CD14-positive monocyte (primary cell): Measurements from ENCODE around the gene DOCK1. TPM values are rescaled to one million over a fixed set of nuclear protein-coding genes. Genes with fewer than 3 reads are reported as not detected.

ENCODE experiments used
- DNase-seq, 3 donors: peaks; one replicate each; pipeline ENCODE4 v3.0.0-alpha.2; 2011 to 2022
- H2AFZ ChIP-seq: 2 replicates; pipeline ENCODE4 v1.6.0; 2012; ENCODE audit warnings: mild to moderate bottlenecking, low read depth, low read length, inconsistent platforms; ENCODE audit not compliant: insufficient read depth, poor library complexity, severe bottlenecking
- H3K27ac ChIP-seq, 2 donors: 1 replicate in 1 of 2; 2 replicates in 1 of 2; pipeline ENCODE4 v1.5.1; 2012 to 2013; ENCODE audit warnings: low read length in 2 of 2, control low read depth in 1 of 2, inconsistent platforms in 1 of 2, low read depth in 1 of 2, mild to moderate bottlenecking in 1 of 2
- H3K27me3 ChIP-seq, 2 donors: one replicate each; pipeline versions ENCODE4 v1.6.0 to v1.6.1; 2011 to 2013; ENCODE audit warnings: low read length in 2 of 2; ENCODE audit not compliant: control insufficient read depth in 2 of 2, insufficient read depth in 2 of 2
- H3K36me3 ChIP-seq, 2 donors: replicated peaks in 1 of 2; 1 replicate in 1 of 2; 2 replicates in 1 of 2; pipeline versions ENCODE4 v1.5.1 to v1.6.1; 2012 to 2013; ENCODE audit warnings: low read length in 2 of 2, control low read depth in 1 of 2, inconsistent platforms in 1 of 2, mild to moderate bottlenecking in 1 of 2; ENCODE audit not compliant: insufficient read depth in 2 of 2, control insufficient read depth in 1 of 2
- H3K4me1 ChIP-seq, 2 donors: 1 replicate in 1 of 2; 2 replicates in 1 of 2; pipeline versions ENCODE4 v1.5.1 to v1.6.1; 2012 to 2013; ENCODE audit warnings: low read length in 2 of 2, control low read depth in 1 of 2, inconsistent platforms in 1 of 2, mild to moderate bottlenecking in 1 of 2, moderate library complexity in 1 of 2; ENCODE audit not compliant: insufficient read depth in 2 of 2, control insufficient read depth in 1 of 2
- H3K4me2 ChIP-seq: replicated peaks from 2 replicates; pipeline ENCODE3; 2012; ENCODE audit warnings: low read length, moderate library complexity, mild to moderate bottlenecking; ENCODE audit not compliant: poor library complexity, severe bottlenecking; ENCODE audit errors: extremely low read depth
- H3K4me3 ChIP-seq, 3 experiments: fragments of 200-600 bp in 1 of 3; sonication (generic) in 1 of 3; replicated peaks in 1 of 3; 1 replicate in 2 of 3; 2 replicates in 1 of 3; pipeline ENCODE4 v1.5.1; 2011 to 2013; ENCODE audit warnings: low read length in 3 of 3, mild to moderate bottlenecking in 3 of 3, control low read depth in 2 of 3, low read depth in 2 of 3, inconsistent platforms in 1 of 3, moderate library complexity in 1 of 3
- H3K79me2 ChIP-seq: 2 replicates; pipeline ENCODE4 v1.6.0; 2012; ENCODE audit warnings: mild to moderate bottlenecking, control low read depth, inconsistent platforms, low read length, moderate library complexity; ENCODE audit not compliant: insufficient read depth
- H3K9ac ChIP-seq: 2 replicates; pipeline ENCODE4 v1.6.0; 2017; ENCODE audit warnings: low read length, mild to moderate bottlenecking; ENCODE audit not compliant: insufficient read depth, poor library complexity, severe bottlenecking
- H3K9me3 ChIP-seq, 2 donors: replicated peaks in 1 of 2; 1 replicate in 1 of 2; 2 replicates in 1 of 2; pipeline versions ENCODE4 v1.5.1 to v1.6.1; 2012 to 2013; ENCODE audit warnings: low read length in 2 of 2, control low read depth in 1 of 2; ENCODE audit not compliant: control insufficient read depth in 1 of 2, insufficient read depth in 1 of 2
- H4K20me1 ChIP-seq: 2 replicates; pipeline ENCODE4 v1.6.0; 2012; ENCODE audit warnings: mild to moderate bottlenecking, low read length, control low read depth, moderate library complexity; ENCODE audit not compliant: insufficient read depth
- H3K27ac Mint-ChIP-seq, 7 donors: one replicate each; pipeline ENCODE4 v1.8.0; 2020; ENCODE audit warnings: mild to moderate bottlenecking in 7 of 7, mixed read lengths in 7 of 7, moderate library complexity in 6 of 7, inconsistent platforms in 2 of 7
- H3K27me3 Mint-ChIP-seq, 3 donors: one replicate each; pipeline ENCODE4 v1.8.0; 2021 to 2022; ENCODE audit warnings: low read depth in 3 of 3, mild to moderate bottlenecking in 3 of 3, mixed read lengths in 3 of 3, moderate library complexity in 3 of 3, inconsistent platforms in 1 of 3
- H3K36me3 Mint-ChIP-seq, 2 donors: one replicate each; pipeline ENCODE4 v1.8.0; 2020; ENCODE audit warnings: mixed read lengths in 2 of 2, inconsistent platforms in 1 of 2, mild to moderate bottlenecking in 1 of 2
- H3K4me1 Mint-ChIP-seq: one replicate; pipeline ENCODE4 v1.8.0; 2020; ENCODE audit warnings: mild to moderate bottlenecking, mixed read lengths
- H3K4me3 Mint-ChIP-seq, 2 donors: one replicate each; pipeline ENCODE4 v1.8.0; 2020; ENCODE audit warnings: mild to moderate bottlenecking in 2 of 2, mixed read lengths in 2 of 2, moderate library complexity in 1 of 2
- H3K9me3 Mint-ChIP-seq, 7 donors: one replicate each; pipeline ENCODE4 v1.8.0; 2020 to 2022; ENCODE audit warnings: mixed read lengths in 7 of 7, mild to moderate bottlenecking in 6 of 7, moderate library complexity in 6 of 7, inconsistent platforms in 2 of 7
- CTCF ChIP-seq: fragments of 200-600 bp; IDR thresholded peaks from one replicate; pipeline ENCODE4 v1.8.0; 2022; ENCODE audit warnings: antibody characterized with exemption, mild to moderate bottlenecking
- WGBS: methylation state at CpG from one replicate; pipeline ENCODE4 v1.1.5; 2013; ENCODE audit warnings: missing lambda C conversion rate; ENCODE audit not compliant: insufficient coverage; 5-methylcytosine and 5-hydroxymethylcytosine counted together
- intact Hi-C, 2 donors: fragments of 100-400 bp; cut with micrococcal nuclease; formaldehyde crosslinking; loops; one replicate each; pipeline versions ENCODE4 v1.15.0 to v1.15.1; 2023
- polyA plus RNA-seq, 3 donors: library from polyadenylated mRNA; depleted of rRNA in 1 of 3; unstranded in 2 of 3; stranded (reverse) in 1 of 3; fragments of 300-500 nt in 2 of 3; fragments of >200 nt in 1 of 3; fragmentation: Illumina TruSeq in 2 of 3; gene quantifications; 1 replicate in 2 of 3; 2 replicates in 1 of 3; pipeline ENCODE4 v1.2.3, GENCODE V29; 2012 to 2021

DOCK1 gene
- polyA plus RNA-seq, 3 donors: 0.31 to 0.35 TPM; not detected in 1

GRCh38 chr10:126921974-126922525 is 16.8 kb downstream of the DOCK1 start:
- H3K9me3 Mint-ChIP-seq: peaks cover 0 to 4% (median 2%) of the 10 kb centered on the region in 7 donors
- no peak overlapping the region for H2AFZ ChIP-seq
- no peaks in the 10 kb centered on the region for H3K36me3 Mint-ChIP-seq
- no peaks in the 10 kb centered on the region for H4K20me1 ChIP-seq
- H3K4me3 Mint-ChIP-seq: no peak overlapping the region
- no peaks in the 10 kb centered on the region for H3K36me3 ChIP-seq
- no peak overlapping the region for H3K9ac ChIP-seq
- no peaks in the 10 kb centered on the region for H3K79me2 ChIP-seq
- no peak overlapping the region for H3K4me2 ChIP-seq
- H3K4me3 ChIP-seq: no peak overlapping the region
- H3K9me3 ChIP-seq: no peaks in the 10 kb centered on the region
- 70% methylated on average over 2 of the region's 4 CpGs for WGBS
- H3K27me3 Mint-ChIP-seq: peaks cover 0 to 5% (median 3%) of the 10 kb centered on the region in 3 donors
- intact Hi-C loops: no loop called here
- no peaks in the 10 kb centered on the region for H3K27me3 ChIP-seq
- no peak overlapping the region for H3K27ac Mint-ChIP-seq
- no peaks in the 10 kb centered on the region for H3K4me1 ChIP-seq
- H3K27ac ChIP-seq: no peak overlapping the region
- H3K4me1 Mint-ChIP-seq: no peaks in the 10 kb centered on the region
- no peak for DNase-seq
- no peak for TF ChIP-seq CTCF

GRCh38 chr10:126924180-126924914 is 19.1 kb downstream of the DOCK1 start:
- H3K4me3 Mint-ChIP-seq: no peak overlapping the region

More at GRCh38 chr10:126924180-126924914, 19.1 kb downstream of the DOCK1 start:
- peaks cover 0 to 6% (median 2%) of the 10 kb centered on the region in 3 donors for H3K27me3 Mint-ChIP-seq
- peaks cover 0 to 3% (median 2%) of the 10 kb centered on the region in 7 donors for H3K9me3 Mint-ChIP-seq
- H4K20me1 ChIP-seq: no peaks in the 10 kb centered on the region
- no peaks in the 10 kb centered on the region for H3K4me1 ChIP-seq
- H3K9me3 ChIP-seq: no peaks in the 10 kb centered on the region
- no peak for TF ChIP-seq CTCF
- 73% methylated on average over 3 of the region's 6 CpGs for WGBS
- no peaks in the 10 kb centered on the region for H3K4me1 Mint-ChIP-seq
- no peak overlapping the region for H3K27ac ChIP-seq
- DNase-seq: no peak
- H3K4me3 ChIP-seq: no peak overlapping the region
- H3K9ac ChIP-seq: no peak overlapping the region
- H3K27me3 ChIP-seq: no peaks in the 10 kb centered on the region
- H2AFZ ChIP-seq: no peak overlapping the region
- intact Hi-C loops: no loop called here
- H3K36me3 Mint-ChIP-seq: no peaks in the 10 kb centered on the region
- H3K79me2 ChIP-seq: no peaks in the 10 kb centered on the region
- no peak overlapping the region for H3K4me2 ChIP-seq
- no peaks in the 10 kb centered on the region for H3K36me3 ChIP-seq
- no peak overlapping the region for H3K27ac Mint-ChIP-seq
